Measurements from ENCODE around the gene TM4SF18. TPM values are rescaled to one million over a fixed set of nuclear protein-coding genes. Genes with fewer than 3 reads are reported as not detected.
A peak's percentile ranks its signal among the peaks of the same experiment; 100 is the strongest.

Gene TM4SF18
- total and polyA plus RNA-seq, 4 donors: 2.1 to 28.5 (median 4.1) TPM

- H3K9me3 ChIP-seq (ENCODE audit: control insufficient read depth in 4 of 4, insufficient read depth in 3 of 4, low read length in 3 of 4): peaks cover 0 to 3% (median 0%) of the 10 kb centered on the region in 4 donors
- no peaks in the 10 kb centered on the region for H3K27me3 ChIP-seq (ENCODE audit: control insufficient read depth in 3 of 3, insufficient read depth in 3 of 3, low read length in 2 of 3)
- no peaks in the 10 kb centered on the region for H3K4me1 ChIP-seq (ENCODE audit: control insufficient read depth in 5 of 5, insufficient read depth in 5 of 5, low read length in 5 of 5)
- H3K9ac ChIP-seq (ENCODE audit: insufficient read depth in 1 of 2, low read length in 2 of 2): peak overlapping the region in 1 of 2 donors; percentile 8
- TF ChIP-seq, protein P1, sequence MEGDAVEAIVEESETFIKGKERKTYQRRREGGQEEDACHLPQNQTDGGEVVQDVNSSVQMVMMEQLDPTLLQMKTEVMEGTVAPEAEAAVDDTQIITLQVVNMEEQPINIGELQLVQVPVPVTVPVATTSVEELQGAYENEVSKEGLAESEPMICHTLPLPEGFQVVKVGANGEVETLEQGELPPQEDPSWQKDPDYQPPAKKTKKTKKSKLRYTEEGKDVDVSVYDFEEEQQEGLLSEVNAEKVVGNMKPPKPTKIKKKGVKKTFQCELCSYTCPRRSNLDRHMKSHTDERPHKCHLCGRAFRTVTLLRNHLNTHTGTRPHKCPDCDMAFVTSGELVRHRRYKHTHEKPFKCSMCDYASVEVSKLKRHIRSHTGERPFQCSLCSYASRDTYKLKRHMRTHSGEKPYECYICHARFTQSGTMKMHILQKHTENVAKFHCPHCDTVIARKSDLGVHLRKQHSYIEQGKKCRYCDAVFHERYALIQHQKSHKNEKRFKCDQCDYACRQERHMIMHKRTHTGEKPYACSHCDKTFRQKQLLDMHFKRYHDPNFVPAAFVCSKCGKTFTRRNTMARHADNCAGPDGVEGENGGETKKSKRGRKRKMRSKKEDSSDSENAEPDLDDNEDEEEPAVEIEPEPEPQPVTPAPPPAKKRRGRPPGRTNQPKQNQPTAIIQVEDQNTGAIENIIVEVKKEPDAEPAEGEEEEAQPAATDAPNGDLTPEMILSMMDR (IDR thresholded peaks at IDR 0.05; ENCODE audit: control extremely low read depth, extremely low read depth): no peak
- H3K27ac ChIP-seq (ENCODE audit: low read depth in 1 of 2, low read length in 1 of 2): no peak overlapping the region
- no peaks in the 10 kb centered on the region for H3K36me3 ChIP-seq (ENCODE audit: control insufficient read depth in 4 of 4, insufficient read depth in 4 of 4, low read length in 4 of 4)
- no peak for DNase-seq
- no peak for ATAC-seq (ENCODE audit: insufficient read depth, low FRiP score)
- 49 to 58% methylated on average over 2 of the region's 2 CpGs for WGBS, 2 donors
- H3K4me3 ChIP-seq: no peak overlapping the region
Measured at GRCh38 chr3:149316437-149316836, 17.0 kb downstream of the TM4SF18 start.

DNA sequence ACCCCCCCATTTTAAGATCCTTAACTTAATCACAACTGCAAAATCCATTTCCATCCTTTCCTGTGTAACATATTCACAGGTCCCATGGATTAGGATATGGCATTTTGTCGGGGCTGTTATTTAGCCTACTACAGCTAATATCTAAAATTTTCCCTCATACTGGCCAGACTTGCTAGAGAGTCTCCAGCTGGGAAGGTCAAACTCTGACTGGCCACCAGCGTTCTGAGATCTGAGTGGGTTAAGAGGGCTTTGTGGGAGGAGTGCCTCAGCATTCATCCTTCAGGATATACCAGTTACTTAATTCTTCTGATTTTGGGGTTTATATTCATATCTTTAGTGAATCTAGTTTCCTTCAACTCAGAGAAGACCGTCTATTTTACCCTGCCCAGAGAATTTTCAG is 17.7 kb downstream of the TM4SF18 start:
- no peaks in the 10 kb centered on the region for H3K36me3 ChIP-seq (ENCODE audit: control insufficient read depth in 4 of 4, insufficient read depth in 4 of 4, low read length in 4 of 4)
- ATAC-seq (ENCODE audit: insufficient read depth, low FRiP score) (no peak), DNase-seq (no peak)
- H3K9ac ChIP-seq (ENCODE audit: insufficient read depth in 1 of 2, low read length in 2 of 2): no peak overlapping the region
- no peaks in the 10 kb centered on the region for H3K27me3 ChIP-seq (ENCODE audit: control insufficient read depth in 3 of 3, insufficient read depth in 3 of 3, low read length in 2 of 3)
- H3K27ac ChIP-seq (ENCODE audit: low read depth in 1 of 2, low read length in 1 of 2): no peak overlapping the region
- TF ChIP-seq, protein P1 (IDR thresholded peaks at IDR 0.05; ENCODE audit: control extremely low read depth, extremely low read depth): no peak
- H3K4me3 ChIP-seq: no peak overlapping the region
- H3K9me3 ChIP-seq (ENCODE audit: control insufficient read depth in 4 of 4, insufficient read depth in 3 of 4, low read length in 3 of 4): peaks cover 0 to 3% (median 0%) of the 10 kb centered on the region in 4 donors
- no peaks in the 10 kb centered on the region for H3K4me1 ChIP-seq (ENCODE audit: control insufficient read depth in 5 of 5, insufficient read depth in 5 of 5, low read length in 5 of 5)
- WGBS, 2 donors: 73 to 86% methylated on average over 3 of the region's 3 CpGs

GRCh38 chr3:149314807-149315578 is 18.4 kb downstream of the TM4SF18 start:
- DNase-seq: no peak
- TF ChIP-seq, protein P1 (IDR thresholded peaks at IDR 0.05; ENCODE audit: control extremely low read depth, extremely low read depth): no peak
- no peaks in the 10 kb centered on the region for H3K4me1 ChIP-seq (ENCODE audit: control insufficient read depth in 5 of 5, insufficient read depth in 5 of 5, low read length in 5 of 5)
- no peaks in the 10 kb centered on the region for H3K27me3 ChIP-seq (ENCODE audit: control insufficient read depth in 3 of 3, insufficient read depth in 3 of 3, low read length in 2 of 3)
- peaks cover 0 to 2% (median 0%) of the 10 kb centered on the region in 4 donors for H3K9me3 ChIP-seq (ENCODE audit: control insufficient read depth in 4 of 4, insufficient read depth in 3 of 4, low read length in 3 of 4)
- no peak overlapping the region for H3K4me3 ChIP-seq
- no peak overlapping the region for H3K9ac ChIP-seq (ENCODE audit: insufficient read depth in 1 of 2, low read length in 2 of 2)
- ATAC-seq (ENCODE audit: insufficient read depth, low FRiP score): peak; percentile 53
- 66 to 79% methylated on average over 7 of the region's 7 CpGs for WGBS, 2 donors
- no peak overlapping the region for H3K27ac ChIP-seq (ENCODE audit: low read depth in 1 of 2, low read length in 1 of 2)
- H3K36me3 ChIP-seq (ENCODE audit: control insufficient read depth in 4 of 4, insufficient read depth in 4 of 4, low read length in 4 of 4): no peaks in the 10 kb centered on the region
